Ishikawa (cell line): Measurements from ENCODE around the gene RAB6B.

Source experiments
- CEBPB ChIP-seq: IDR thresholded peaks from 2 replicates; pipeline ENCODE4 v1.6.1; 2012
- CREB1 ChIP-seq: IDR thresholded peaks from 2 replicates; pipeline ENCODE4 v1.6.1; 2012; ENCODE audit warnings: low read depth
- EGR1 ChIP-seq: IDR thresholded peaks from 2 replicates; pipeline ENCODE4 v1.6.1; 2012
- EP300 ChIP-seq: IDR thresholded peaks from 2 replicates; pipeline ENCODE4 v1.6.1; 2012; ENCODE audit warnings: borderline replicate concordance
- FOXM1 ChIP-seq: IDR thresholded peaks from 2 replicates; pipeline ENCODE4 v1.6.1; 2012; ENCODE audit warnings: low read depth, borderline replicate concordance
- MAX ChIP-seq: IDR thresholded peaks from 2 replicates; pipeline ENCODE4 v1.6.1; 2012
- NFIC ChIP-seq: IDR thresholded peaks from 2 replicates; pipeline ENCODE4 v1.6.1; 2012
- RAD21 ChIP-seq: IDR thresholded peaks from 2 replicates; pipeline ENCODE4 v1.6.1; 2012; ENCODE audit warnings: low read depth
- TAF1 ChIP-seq: IDR thresholded peaks from 2 replicates; pipeline ENCODE4 v1.6.1; 2012; ENCODE audit warnings: low read depth, mild to moderate bottlenecking
- TCF12 ChIP-seq: IDR thresholded peaks from 2 replicates; pipeline ENCODE4 v1.6.1; 2012; ENCODE audit warnings: low read depth
- TEAD4 ChIP-seq: IDR thresholded peaks from 2 replicates; pipeline ENCODE4 v1.6.1; 2012
- YY1 ChIP-seq: IDR thresholded peaks from 2 replicates; pipeline ENCODE4 v1.6.1; 2012; ENCODE audit warnings: low read depth
- ZBTB7A ChIP-seq: IDR thresholded peaks from 2 replicates; pipeline ENCODE4 v1.6.1; 2012; ENCODE audit warnings: low read depth
- TF ChIP-seq, protein P1 (sequence below): IDR thresholded peaks from 2 replicates; pipeline ENCODE4 v1.6.1; 2012; ENCODE audit warnings: low read depth, mild to moderate bottlenecking
- TF ChIP-seq, protein P2 (sequence below): IDR thresholded peaks from 2 replicates; pipeline ENCODE4 v1.6.1; 2012

The RAB6B gene

GRCh38 chr3:133851266-133851906 is 44.3 kb downstream of the RAB6B start:
- TF ChIP-seq MAX, result no peak
- no peak for TF ChIP-seq CREB1
- TF ChIP-seq FOXM1, result no peak
- no peak for TF ChIP-seq EP300
- no peak for TF ChIP-seq TCF12
- TF ChIP-seq, protein P1, sequence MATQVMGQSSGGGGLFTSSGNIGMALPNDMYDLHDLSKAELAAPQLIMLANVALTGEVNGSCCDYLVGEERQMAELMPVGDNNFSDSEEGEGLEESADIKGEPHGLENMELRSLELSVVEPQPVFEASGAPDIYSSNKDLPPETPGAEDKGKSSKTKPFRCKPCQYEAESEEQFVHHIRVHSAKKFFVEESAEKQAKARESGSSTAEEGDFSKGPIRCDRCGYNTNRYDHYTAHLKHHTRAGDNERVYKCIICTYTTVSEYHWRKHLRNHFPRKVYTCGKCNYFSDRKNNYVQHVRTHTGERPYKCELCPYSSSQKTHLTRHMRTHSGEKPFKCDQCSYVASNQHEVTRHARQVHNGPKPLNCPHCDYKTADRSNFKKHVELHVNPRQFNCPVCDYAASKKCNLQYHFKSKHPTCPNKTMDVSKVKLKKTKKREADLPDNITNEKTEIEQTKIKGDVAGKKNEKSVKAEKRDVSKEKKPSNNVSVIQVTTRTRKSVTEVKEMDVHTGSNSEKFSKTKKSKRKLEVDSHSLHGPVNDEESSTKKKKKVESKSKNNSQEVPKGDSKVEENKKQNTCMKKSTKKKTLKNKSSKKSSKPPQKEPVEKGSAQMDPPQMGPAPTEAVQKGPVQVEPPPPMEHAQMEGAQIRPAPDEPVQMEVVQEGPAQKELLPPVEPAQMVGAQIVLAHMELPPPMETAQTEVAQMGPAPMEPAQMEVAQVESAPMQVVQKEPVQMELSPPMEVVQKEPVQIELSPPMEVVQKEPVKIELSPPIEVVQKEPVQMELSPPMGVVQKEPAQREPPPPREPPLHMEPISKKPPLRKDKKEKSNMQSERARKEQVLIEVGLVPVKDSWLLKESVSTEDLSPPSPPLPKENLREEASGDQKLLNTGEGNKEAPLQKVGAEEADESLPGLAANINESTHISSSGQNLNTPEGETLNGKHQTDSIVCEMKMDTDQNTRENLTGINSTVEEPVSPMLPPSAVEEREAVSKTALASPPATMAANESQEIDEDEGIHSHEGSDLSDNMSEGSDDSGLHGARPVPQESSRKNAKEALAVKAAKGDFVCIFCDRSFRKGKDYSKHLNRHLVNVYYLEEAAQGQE, result no peak
- no peak for TF ChIP-seq ZBTB7A
- TF ChIP-seq TAF1, result no peak
- TF ChIP-seq EGR1, result no peak
- no peak for TF ChIP-seq YY1
- TF ChIP-seq, protein P2, sequence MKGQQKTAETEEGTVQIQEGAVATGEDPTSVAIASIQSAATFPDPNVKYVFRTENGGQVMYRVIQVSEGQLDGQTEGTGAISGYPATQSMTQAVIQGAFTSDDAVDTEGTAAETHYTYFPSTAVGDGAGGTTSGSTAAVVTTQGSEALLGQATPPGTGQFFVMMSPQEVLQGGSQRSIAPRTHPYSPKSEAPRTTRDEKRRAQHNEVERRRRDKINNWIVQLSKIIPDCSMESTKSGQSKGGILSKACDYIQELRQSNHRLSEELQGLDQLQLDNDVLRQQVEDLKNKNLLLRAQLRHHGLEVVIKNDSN, result no peak

- no peak for TF ChIP-seq ZBTB7A
These were observed 45.6 kb downstream of the RAB6B start for GRCh38 chr3:133850034-133850433.

DNA sequence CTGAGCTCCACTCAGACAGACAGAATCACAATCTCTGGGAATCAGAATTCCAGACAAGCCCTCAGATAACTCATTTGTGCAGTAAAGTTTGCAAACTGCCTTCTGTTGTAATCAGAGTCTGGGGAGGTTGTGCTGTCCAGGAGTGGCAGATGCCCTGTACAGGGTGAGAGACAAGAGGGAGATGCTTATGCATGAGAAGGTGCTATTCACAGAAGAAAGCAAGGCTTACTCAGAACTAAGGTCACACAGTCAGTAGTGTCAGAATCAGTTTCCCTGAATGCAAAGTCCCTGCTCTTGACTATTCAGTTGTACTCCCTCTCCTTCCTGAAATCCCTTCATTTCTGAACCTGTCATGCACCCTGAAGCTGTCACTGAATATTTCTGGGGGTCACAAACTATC is 46.3 kb downstream of the RAB6B start:
- TF ChIP-seq EP300 (no peak), TEAD4 (no peak), ZBTB7A (no peak), CEBPB (no peak), TAF1 (no peak), TCF12 (no peak)
- TF ChIP-seq, protein P1, result no peak
- TF ChIP-seq, protein P2, result no peak

- TF ChIP-seq TAF1, result no peak
- no peak for TF ChIP-seq TEAD4
- TF ChIP-seq ZBTB7A, result no peak
- no peak for TF ChIP-seq YY1
- TF ChIP-seq MAX, result no peak
- no peak for TF ChIP-seq CREB1
- no peak for TF ChIP-seq FOXM1
- TF ChIP-seq, protein P2, result no peak
- TF ChIP-seq EGR1, result no peak
- no peak for TF ChIP-seq RAD21
- TF ChIP-seq EP300, result no peak
- TF ChIP-seq, protein P1, result no peak
- TF ChIP-seq TCF12, result no peak
- TF ChIP-seq CEBPB, result no peak
- TF ChIP-seq NFIC, result no peak
These were observed 50.6 kb downstream of the RAB6B start for GRCh38 chr3:133845127-133845526.

GRCh38 chr3:133843634-133844033 is 52.0 kb downstream of the RAB6B start:
- TF ChIP-seq TCF12, result no peak
- TF ChIP-seq FOXM1, result no peak
- no peak for TF ChIP-seq NFIC
- no peak for TF ChIP-seq MAX
- no peak for TF ChIP-seq EGR1
- no peak for TF ChIP-seq TEAD4
- TF ChIP-seq YY1, result no peak
- TF ChIP-seq CEBPB, result no peak
- no peak for TF ChIP-seq RAD21
- TF ChIP-seq ZBTB7A, result no peak
- TF ChIP-seq, protein P1, result no peak
- TF ChIP-seq EP300, result no peak
- no peak for TF ChIP-seq TAF1
- no peak for TF ChIP-seq CREB1
